ENCODE data around the gene SOX6. TPM values are rescaled to one million over a fixed set of nuclear protein-coding genes. Genes with fewer than 3 reads are reported as not detected.

SOX6 gene
- total RNA-seq, 1 donor from 2014 or later, result 13.2 TPM

- H3K4me3 Mint-ChIP-seq (ENCODE audit: unreplicated experiment), result no peak overlapping the region
- Histone ChIP-seq H2AFZ (ENCODE audit: low read depth, low read length) (no peak overlapping the region), H3K4me3 (ENCODE audit: insufficient read depth, low read depth, low read length) (no peak overlapping the region), H3K27ac (ENCODE audit: low read depth, low read length) (no peak overlapping the region), H4K20me1 (ENCODE audit: insufficient read depth, low read length) (no peaks in the 10 kb centered on the region), H3K4me2 (ENCODE audit: low read length) (peak overlapping the region; percentile 15), H3K9ac (ENCODE audit: low read length) (no peak overlapping the region), H3K27me3 (ENCODE audit: insufficient read depth, low read length) (no peaks in the 10 kb centered on the region), H3K4me1 (ENCODE audit: insufficient read depth, low read length) (peaks cover 6% of the 10 kb centered on the region), H3K9me3 (ENCODE audit: insufficient read depth, low read depth, low read length) (no peaks in the 10 kb centered on the region), H3K36me3 (ENCODE audit: insufficient read depth, low read length) (no peaks in the 10 kb centered on the region), H3K79me2 (ENCODE audit: insufficient read depth, low read length) (no peaks in the 10 kb centered on the region)
- H3K27me3 Mint-ChIP-seq (ENCODE audit: low read depth, unreplicated experiment), result no peaks in the 10 kb centered on the region
- no peaks in the 10 kb centered on the region for H3K9me3 Mint-ChIP-seq (ENCODE audit: unreplicated experiment)
- H3K4me1 Mint-ChIP-seq (ENCODE audit: low read depth, unreplicated experiment), result peaks cover 8% of the 10 kb centered on the region
- no peaks in the 10 kb centered on the region for H3K36me3 Mint-ChIP-seq (ENCODE audit: low read depth, unreplicated experiment)
- DNase-seq (ENCODE audit: low read depth), result no peak
- TF ChIP-seq CTCF (IDR thresholded peaks at IDR 0.05; ENCODE audit: insufficient read depth, low read depth, low read length), result no peak
- no peak for TF ChIP-seq EZH2 (IDR thresholded peaks at IDR 0.05; ENCODE audit: insufficient read depth, low read length)
- FAIRE-seq, result no peak
- H3K27ac Mint-ChIP-seq (ENCODE audit: unreplicated experiment), result peak overlapping the region; percentile 2
These were observed 171.3 kb downstream of the SOX6 start for GRCh38 chr11:16185042-16185441.

- FAIRE-seq, result no peak
- H3K36me3 Mint-ChIP-seq (ENCODE audit: low read depth, unreplicated experiment), result no peaks in the 10 kb centered on the region
These were observed 171.8 kb downstream of the SOX6 start for GRCh38 chr11:16184588-16184987.

More at GRCh38 chr11:16184588-16184987, 171.8 kb downstream of the SOX6 start:
- H4K20me1 ChIP-seq (ENCODE audit: insufficient read depth, low read length), result no peaks in the 10 kb centered on the region
- no peaks in the 10 kb centered on the region for H3K79me2 ChIP-seq (ENCODE audit: insufficient read depth, low read length)
- Mint-ChIP-seq H3K27me3 (ENCODE audit: low read depth, unreplicated experiment) (no peaks in the 10 kb centered on the region), H3K4me3 (ENCODE audit: unreplicated experiment) (no peak overlapping the region), H3K4me1 (ENCODE audit: low read depth, unreplicated experiment) (peaks cover 10% of the 10 kb centered on the region), H3K9me3 (ENCODE audit: unreplicated experiment) (no peaks in the 10 kb centered on the region), H3K27ac (ENCODE audit: unreplicated experiment) (peak overlapping the region; percentile 2)
- H3K4me1 ChIP-seq (ENCODE audit: insufficient read depth, low read length), result peaks cover 6% of the 10 kb centered on the region
- H3K36me3 ChIP-seq (ENCODE audit: insufficient read depth, low read length), result no peaks in the 10 kb centered on the region
- peak overlapping the region; percentile 15 for H3K4me2 ChIP-seq (ENCODE audit: low read length)
- H3K27me3 ChIP-seq (ENCODE audit: insufficient read depth, low read length), result no peaks in the 10 kb centered on the region
- no peaks in the 10 kb centered on the region for H3K9me3 ChIP-seq (ENCODE audit: insufficient read depth, low read depth, low read length)
- no peak for TF ChIP-seq CTCF (IDR thresholded peaks at IDR 0.05; ENCODE audit: insufficient read depth, low read depth, low read length)
- no peak for TF ChIP-seq EZH2 (IDR thresholded peaks at IDR 0.05; ENCODE audit: insufficient read depth, low read length)
- peak; percentile 69 for DNase-seq (ENCODE audit: low read depth)
- H3K4me3 ChIP-seq (ENCODE audit: insufficient read depth, low read depth, low read length), result no peak overlapping the region
- no peak overlapping the region for H3K27ac ChIP-seq (ENCODE audit: low read depth, low read length)
- no peak overlapping the region for H3K9ac ChIP-seq (ENCODE audit: low read length)
- no peak overlapping the region for H2AFZ ChIP-seq (ENCODE audit: low read depth, low read length)

Measured in astrocyte (in vitro differentiated cells and primary cell).